GM06990 (cell line): Measurements from ENCODE around the gene SAXO1.

Experiments used
- DNase-seq: peaks from one replicate; pipeline ENCODE4 v3.0.0-alpha.2; 2011; ENCODE audit not compliant: insufficient read length; ENCODE audit errors: extremely low read depth
- H3K27me3 ChIP-seq: replicated peaks from 2 replicates; pipeline ENCODE4 v1.6.0; 2011; ENCODE audit warnings: low read length; ENCODE audit not compliant: control insufficient read depth, insufficient read depth
- H3K36me3 ChIP-seq: 2 replicates; pipeline ENCODE4 v1.5.1; 2011; ENCODE audit warnings: low read length; ENCODE audit not compliant: control insufficient read depth, insufficient read depth
- H3K4me3 ChIP-seq: replicated peaks from 2 replicates; pipeline ENCODE4 v1.5.1; 2011; ENCODE audit warnings: low read depth, mild to moderate bottlenecking, control low read depth, low read length
- CTCF ChIP-seq: IDR thresholded peaks from 2 replicates; pipeline ENCODE4 v1.5.1; 2011; ENCODE audit warnings: low read length, control low read depth, mild to moderate bottlenecking, inconsistent platforms; ENCODE audit not compliant: insufficient read depth, poor library complexity, severe bottlenecking

SAXO1 gene

GRCh38 chr9:18877984-18878383 lies 155.0 kb downstream of the SAXO1 start:
- Histone ChIP-seq H3K27me3 (no peaks in the 10 kb centered on the region), H3K36me3 (no peaks in the 10 kb centered on the region), H3K4me3 (no peak overlapping the region)
- no peak for TF ChIP-seq CTCF
- no peak for DNase-seq
